ENCODE results near the gene HOXD13. TPM values are rescaled to one million over a fixed set of nuclear protein-coding genes. Genes with fewer than 3 reads are reported as not detected.

HOXD13 gene
- total and polyA plus RNA-seq, 2 of the 13 experiments (the other 11 are each of a cell fraction or from before 2014, with no cell fraction given): not detected

DNA sequence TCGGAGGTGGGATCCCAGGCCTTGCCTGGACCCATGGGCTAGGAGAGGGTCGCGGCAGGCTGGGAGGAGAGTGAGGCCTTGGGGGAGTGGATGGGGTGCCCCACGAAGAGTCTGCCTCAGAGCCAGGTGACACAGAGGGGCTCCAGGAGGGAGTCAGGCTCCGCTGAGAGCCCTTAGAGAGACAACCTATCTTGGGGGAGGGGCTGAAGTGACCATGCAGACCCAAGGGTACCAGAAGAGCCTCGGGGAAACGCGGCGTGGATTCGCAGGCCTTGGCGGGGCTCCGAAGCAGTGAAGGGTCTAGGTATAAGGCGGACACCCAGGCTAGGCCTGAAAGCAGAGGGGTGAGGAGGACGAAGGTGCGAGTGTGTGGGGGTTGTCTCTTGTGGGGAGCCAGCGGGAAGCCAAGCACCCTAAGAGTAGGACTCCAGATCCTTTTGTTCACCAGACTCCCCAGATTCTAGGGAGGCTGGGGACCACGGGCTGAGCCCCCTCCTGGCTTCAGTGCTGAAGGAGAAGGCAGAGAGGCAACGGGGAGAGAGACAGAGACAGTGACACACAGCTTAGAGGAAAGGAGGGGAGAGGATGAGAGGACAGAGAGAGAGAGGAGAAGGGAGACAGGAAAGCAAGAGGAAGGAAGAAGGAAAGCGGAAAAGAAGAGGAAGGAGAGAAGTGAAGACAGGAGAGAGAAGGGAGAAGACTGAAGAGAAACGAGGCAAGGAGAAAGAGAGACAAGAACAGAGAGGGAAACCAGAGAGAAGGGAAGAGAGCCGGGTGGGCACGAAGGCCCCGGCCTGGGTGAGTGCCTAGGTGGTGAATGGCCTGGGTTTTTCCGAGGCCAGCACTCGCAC is 13.4 kb downstream of the HOXD13 start (continued):
- TF ChIP-seq FOXA1 (IDR thresholded peaks at IDR 0.05) (0 out of 2 replicates have a peak, but pooled peaks have one; percentile 23), FOXA1 (CRISPR knock-in tag; IDR thresholded peaks at IDR 0.05) (no peak), ZNF530 (CRISPR knock-in tag; IDR thresholded peaks at IDR 0.05; ENCODE audit: low read depth) (no peak), ZNF136 (CRISPR knock-in tag; IDR thresholded peaks at IDR 0.05; ENCODE audit: low read depth) (no peak), ZNF629 (CRISPR knock-in tag; conservative IDR thresholded peaks at IDR 0.05) (no peak), ZBTB3 (CRISPR knock-in tag; IDR thresholded peaks at IDR 0.05; ENCODE audit: borderline replicate concordance, low read depth) (no peak)

DNA sequence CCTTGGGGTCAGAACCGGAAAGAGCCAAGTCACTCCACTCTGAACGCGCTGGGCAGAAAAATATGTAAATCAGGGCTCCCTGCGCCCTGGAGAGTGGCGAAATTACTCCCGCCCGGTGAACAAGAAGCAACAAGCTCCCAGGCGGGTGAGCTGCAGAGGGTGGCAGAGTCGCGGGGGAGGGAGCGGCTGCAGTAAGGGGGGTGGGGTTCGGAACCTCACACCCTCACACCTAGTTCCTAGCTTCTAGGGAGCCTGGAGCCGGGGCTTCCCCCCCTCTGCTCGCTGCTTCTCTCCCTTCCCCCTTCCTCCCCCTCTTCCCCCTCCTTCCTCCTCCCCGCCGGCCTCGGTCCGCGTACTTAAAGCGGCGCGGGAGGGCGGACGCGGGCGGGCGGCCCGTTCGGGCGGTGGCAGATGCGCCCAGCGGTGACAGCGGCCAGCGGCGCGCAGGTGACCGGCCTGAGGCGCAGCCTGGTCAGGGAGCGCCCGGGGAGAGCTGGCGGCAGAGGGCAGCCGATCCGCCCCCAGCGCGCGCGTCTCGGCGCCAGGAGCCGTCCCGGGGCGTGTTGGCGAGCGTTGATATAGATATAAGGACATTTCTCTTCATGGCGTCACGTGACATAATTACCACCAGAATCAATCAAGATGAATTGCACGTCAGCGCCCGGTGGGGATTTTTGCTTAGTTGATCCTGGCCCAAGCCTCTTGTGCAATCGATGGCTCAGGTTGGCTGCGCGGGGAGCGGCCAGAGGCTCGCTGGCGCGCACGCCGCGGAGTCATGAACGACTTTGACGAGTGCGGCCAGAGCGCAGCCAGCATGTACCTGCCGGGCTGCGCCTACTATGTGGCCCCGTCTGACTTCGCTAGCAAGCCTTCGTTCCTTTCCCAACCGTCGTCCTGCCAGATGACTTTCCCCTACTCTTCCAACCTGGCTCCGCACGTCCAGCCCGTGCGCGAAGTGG is 14.3 kb downstream of the HOXD13 start, which contains the start of gene HOXD11:
Gene HOXD11, plus strand, starts transcription at position 700 of the 959 bp plus-strand sequence. Its CDS starts 76 bp downstream, at position 776.
- peaks cover 24 to 88% of the 10 kb centered on the region in 2 experiments for H3K27me3 ChIP-seq (ENCODE audit: control insufficient read depth in 1 of 2, insufficient read depth in 2 of 2, low read length in 2 of 2)
- H2AFZ ChIP-seq (ENCODE audit: low read length): no peak within 1 kb of the TSS
- ATAC-seq: peak; percentile 39
- H3K79me2 ChIP-seq (ENCODE audit: insufficient read depth, low read length): no peaks in the 10 kb centered on the region
- no peaks in the 10 kb centered on the region for H3K9me3 ChIP-seq (ENCODE audit: low read length)
- in situ Hi-C loops (cut with HindIII; ENCODE audit: extremely low pct_ligation_motif_present, low pct_unique_long_range_greater_than_20kb) (loop anchor here (10.0 kb wide), 1 partner anchor 1072 kb away; no protein-coding TSS in a partner anchor), intact Hi-C loops (cut with micrococcal nuclease; ENCODE audit: unreplicated experiment) (no loop called here)
- no peak for FAIRE-seq
- H3K4me3 ChIP-seq (replicated peaks in 1 of 3; ENCODE audit: insufficient read depth in 1 of 3, low read depth in 2 of 3, low read length in 3 of 3): peak within 1 kb of the TSS in 2 of 3 experiments; percentile 21 to 33; a peak in 1 of 6 replicates
- no peak within 1 kb of the TSS for H3K27ac ChIP-seq (ENCODE audit: extremely low read length, insufficient read depth, low read length)
- no peak for DNase-seq (ENCODE audit: low spot score)
- no peaks in the 10 kb centered on the region for H3K4me1 ChIP-seq (ENCODE audit: insufficient read depth, low read length)
- ChIA-PET POLR2A (no interaction called here), CTCF (ENCODE audit: low intra/inter-chr PET ratio, low total read pairs) (no interaction called here)
- no TSS peak for BruUV-seq (replicated peaks)
- H3K36me3 ChIP-seq (replicated peaks in 1 of 2; ENCODE audit: control insufficient read depth in 1 of 2, insufficient read depth in 2 of 2, low read length in 2 of 2): no peaks in the 10 kb centered on the region
- no peak within 1 kb of the TSS for H3K9ac ChIP-seq (ENCODE audit: insufficient read depth, low read depth, low read length)
- WGBS (ENCODE audit: low lambda C conversion rate): 63% methylated on average over 82 of the region's 85 CpGs
- peak within 1 kb of the TSS; percentile 81 for H3K4me2 ChIP-seq (ENCODE audit: low read depth, low read length)
- no peaks in the 10 kb centered on the region; the same call in 1 of the 2 replicates for H4K20me1 ChIP-seq (ENCODE audit: insufficient read depth, low read length)
- TF ChIP-seq HOXA3 (CRISPR knock-in tag; IDR thresholded peaks at IDR 0.05): peak; percentile 32; the same call in 1 of the 2 replicates
- no peak for TF ChIP-seq U2AF2 (IDR thresholded peaks at IDR 0.05; ENCODE audit: low read depth, low read length)
- TF ChIP-seq KLF11 (CRISPR knock-in tag; IDR thresholded peaks at IDR 0.05): no peak
- no peak for TF ChIP-seq MYNN (CRISPR knock-in tag; IDR thresholded peaks at IDR 0.05; ENCODE audit: low read depth)
- peak; percentile 60; the same call in 1 of the 2 replicates for TF ChIP-seq MTF2 (CRISPR knock-in tag; IDR thresholded peaks at IDR 0.05; ENCODE audit: borderline replicate concordance)
- TF ChIP-seq CEBPB (IDR thresholded peaks at IDR 0.05; ENCODE audit: borderline replicate concordance, low read depth, low read length): peak; percentile 78
- TF ChIP-seq, protein P1, sequence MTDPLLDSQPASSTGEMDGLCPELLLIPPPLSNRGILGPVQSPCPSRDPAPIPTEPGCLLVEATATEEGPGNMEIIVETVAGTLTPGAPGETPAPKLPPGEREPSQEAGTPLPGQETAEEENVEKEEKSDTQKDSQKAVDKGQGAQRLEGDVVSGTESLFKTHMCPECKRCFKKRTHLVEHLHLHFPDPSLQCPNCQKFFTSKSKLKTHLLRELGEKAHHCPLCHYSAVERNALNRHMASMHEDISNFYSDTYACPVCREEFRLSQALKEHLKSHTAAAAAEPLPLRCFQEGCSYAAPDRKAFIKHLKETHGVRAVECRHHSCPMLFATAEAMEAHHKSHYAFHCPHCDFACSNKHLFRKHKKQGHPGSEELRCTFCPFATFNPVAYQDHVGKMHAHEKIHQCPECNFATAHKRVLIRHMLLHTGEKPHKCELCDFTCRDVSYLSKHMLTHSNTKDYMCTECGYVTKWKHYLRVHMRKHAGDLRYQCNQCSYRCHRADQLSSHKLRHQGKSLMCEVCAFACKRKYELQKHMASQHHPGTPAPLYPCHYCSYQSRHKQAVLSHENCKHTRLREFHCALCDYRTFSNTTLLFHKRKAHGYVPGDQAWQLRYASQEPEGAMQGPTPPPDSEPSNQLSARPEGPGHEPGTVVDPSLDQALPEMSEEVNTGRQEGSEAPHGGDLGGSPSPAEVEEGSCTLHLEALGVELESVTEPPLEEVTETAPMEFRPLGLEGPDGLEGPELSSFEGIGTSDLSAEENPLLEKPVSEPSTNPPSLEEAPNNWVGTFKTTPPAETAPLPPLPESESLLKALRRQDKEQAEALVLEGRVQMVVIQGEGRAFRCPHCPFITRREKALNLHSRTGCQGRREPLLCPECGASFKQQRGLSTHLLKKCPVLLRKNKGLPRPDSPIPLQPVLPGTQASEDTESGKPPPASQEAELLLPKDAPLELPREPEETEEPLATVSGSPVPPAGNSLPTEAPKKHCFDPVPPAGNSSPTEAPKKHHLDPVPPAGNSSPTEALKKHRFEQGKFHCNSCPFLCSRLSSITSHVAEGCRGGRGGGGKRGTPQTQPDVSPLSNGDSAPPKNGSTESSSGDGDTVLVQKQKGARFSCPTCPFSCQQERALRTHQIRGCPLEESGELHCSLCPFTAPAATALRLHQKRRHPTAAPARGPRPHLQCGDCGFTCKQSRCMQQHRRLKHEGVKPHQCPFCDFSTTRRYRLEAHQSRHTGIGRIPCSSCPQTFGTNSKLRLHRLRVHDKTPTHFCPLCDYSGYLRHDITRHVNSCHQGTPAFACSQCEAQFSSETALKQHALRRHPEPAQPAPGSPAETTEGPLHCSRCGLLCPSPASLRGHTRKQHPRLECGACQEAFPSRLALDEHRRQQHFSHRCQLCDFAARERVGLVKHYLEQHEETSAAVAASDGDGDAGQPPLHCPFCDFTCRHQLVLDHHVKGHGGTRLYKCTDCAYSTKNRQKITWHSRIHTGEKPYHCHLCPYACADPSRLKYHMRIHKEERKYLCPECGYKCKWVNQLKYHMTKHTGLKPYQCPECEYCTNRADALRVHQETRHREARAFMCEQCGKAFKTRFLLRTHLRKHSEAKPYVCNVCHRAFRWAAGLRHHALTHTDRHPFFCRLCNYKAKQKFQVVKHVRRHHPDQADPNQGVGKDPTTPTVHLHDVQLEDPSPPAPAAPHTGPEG (CRISPR knock-in tag; IDR thresholded peaks at IDR 0.05): peak; percentile 81; the same call in 1 of the 2 replicates
- TF ChIP-seq ZFP41 (CRISPR knock-in tag; IDR thresholded peaks at IDR 0.05; ENCODE audit: borderline replicate concordance): no peak
- no peak for TF ChIP-seq ZNF569 (CRISPR knock-in tag; IDR thresholded peaks at IDR 0.05; ENCODE audit: borderline replicate concordance)

Measured in HepG2 (cell line).